ENCODE measurements around the gene GLIPR1L1. TPM values are rescaled to one million over a fixed set of nuclear protein-coding genes. Genes with fewer than 3 reads are reported as not detected.
A peak's percentile ranks its signal among the peaks of the same experiment; 100 is the strongest.

Gene GLIPR1L1
- total RNA-seq, 2 donors from 2014 or later, result not detected

- DNase-seq (no peak), ATAC-seq (no peak)
- Histone ChIP-seq H3K4me3 (no peak overlapping the region), H3K9me3 (no peaks in the 10 kb centered on the region), H3K27ac (no peak overlapping the region), H3K36me3 (replicated peaks in 1 of 2; ENCODE audit: insufficient read depth in 1 of 2, low read depth in 2 of 2) (no peaks in the 10 kb centered on the region), H3K27me3 (no peaks in the 10 kb centered on the region), H3K4me1 (peaks cover 4% of the 10 kb centered on the region)
- WGBS, 2 donors, result 26 to 33% methylated on average over 1 of the region's 1 CpG
- no peak for TF ChIP-seq POLR2A (IDR thresholded peaks at IDR 0.05)
- TF ChIP-seq, protein P1, sequence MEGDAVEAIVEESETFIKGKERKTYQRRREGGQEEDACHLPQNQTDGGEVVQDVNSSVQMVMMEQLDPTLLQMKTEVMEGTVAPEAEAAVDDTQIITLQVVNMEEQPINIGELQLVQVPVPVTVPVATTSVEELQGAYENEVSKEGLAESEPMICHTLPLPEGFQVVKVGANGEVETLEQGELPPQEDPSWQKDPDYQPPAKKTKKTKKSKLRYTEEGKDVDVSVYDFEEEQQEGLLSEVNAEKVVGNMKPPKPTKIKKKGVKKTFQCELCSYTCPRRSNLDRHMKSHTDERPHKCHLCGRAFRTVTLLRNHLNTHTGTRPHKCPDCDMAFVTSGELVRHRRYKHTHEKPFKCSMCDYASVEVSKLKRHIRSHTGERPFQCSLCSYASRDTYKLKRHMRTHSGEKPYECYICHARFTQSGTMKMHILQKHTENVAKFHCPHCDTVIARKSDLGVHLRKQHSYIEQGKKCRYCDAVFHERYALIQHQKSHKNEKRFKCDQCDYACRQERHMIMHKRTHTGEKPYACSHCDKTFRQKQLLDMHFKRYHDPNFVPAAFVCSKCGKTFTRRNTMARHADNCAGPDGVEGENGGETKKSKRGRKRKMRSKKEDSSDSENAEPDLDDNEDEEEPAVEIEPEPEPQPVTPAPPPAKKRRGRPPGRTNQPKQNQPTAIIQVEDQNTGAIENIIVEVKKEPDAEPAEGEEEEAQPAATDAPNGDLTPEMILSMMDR (IDR thresholded peaks at IDR 0.05), result no peak
- intact Hi-C loops (cut with DNase I), result no loop called here
Observed at GRCh38 chr12:75389706-75390105, 55.2 kb downstream of the GLIPR1L1 start.

GRCh38 chr12:75390156-75390898 is 55.9 kb downstream of the GLIPR1L1 start:
- Histone ChIP-seq H3K27me3 (no peaks in the 10 kb centered on the region), H3K4me3 (peak overlapping the region in 1 of 2 donors; percentile 22), H3K9me3 (no peaks in the 10 kb centered on the region), H3K36me3 (replicated peaks in 1 of 2; ENCODE audit: insufficient read depth in 1 of 2, low read depth in 2 of 2) (no peaks in the 10 kb centered on the region), H3K4me1 (peaks cover 4% of the 10 kb centered on the region), H3K27ac (peak overlapping the region; percentile 84 to 92 (median 85))
- TF ChIP-seq, protein P1 (IDR thresholded peaks at IDR 0.05), result no peak
- no peak for TF ChIP-seq POLR2A (IDR thresholded peaks at IDR 0.05)
- DNase-seq (no peak), ATAC-seq (peak; percentile 47)
- 17 to 22% methylated on average over 6 of the region's 6 CpGs for WGBS, 2 donors
- intact Hi-C loops (cut with DNase I), result no loop called here

DNA sequence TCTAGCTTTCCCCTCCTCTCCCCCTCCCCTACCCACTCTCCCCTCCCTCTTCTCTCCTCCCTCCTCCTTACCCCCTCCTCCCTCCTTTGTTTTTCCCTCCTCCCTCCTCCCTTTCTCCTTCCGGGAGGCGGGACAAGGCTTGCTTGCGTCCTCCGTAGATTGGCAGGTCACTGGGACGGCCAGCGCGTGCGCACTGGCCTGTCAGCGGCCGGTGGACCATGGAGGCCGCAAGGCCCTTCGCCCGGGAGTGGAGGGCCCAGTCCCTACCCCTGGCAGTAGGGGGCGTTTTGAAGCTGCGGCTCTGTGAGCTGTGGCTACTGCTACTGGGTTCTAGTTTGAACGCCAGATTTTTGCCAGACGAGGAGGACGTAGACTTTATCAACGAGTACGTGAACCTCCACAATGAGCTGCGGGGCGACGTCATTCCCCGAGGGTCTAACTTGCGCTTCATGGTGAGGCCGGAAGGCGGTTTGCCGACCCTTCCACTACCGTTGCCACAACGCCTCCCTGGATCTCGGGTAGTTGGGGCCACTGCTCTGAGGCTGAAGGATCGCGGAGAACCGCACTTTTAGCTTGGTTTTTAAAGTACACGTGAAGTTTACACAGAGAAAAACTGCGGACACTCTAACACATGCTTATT is 56.5 kb downstream of the GLIPR1L1 start, which contains the start of gene GLIPR1L2:
GLIPR1L2 (plus strand) TSS at position 191 of the 640 bp plus-strand sequence; CDS start at position 219, 28 bp downstream.
- ATAC-seq, result peak; percentile 100

DNA sequence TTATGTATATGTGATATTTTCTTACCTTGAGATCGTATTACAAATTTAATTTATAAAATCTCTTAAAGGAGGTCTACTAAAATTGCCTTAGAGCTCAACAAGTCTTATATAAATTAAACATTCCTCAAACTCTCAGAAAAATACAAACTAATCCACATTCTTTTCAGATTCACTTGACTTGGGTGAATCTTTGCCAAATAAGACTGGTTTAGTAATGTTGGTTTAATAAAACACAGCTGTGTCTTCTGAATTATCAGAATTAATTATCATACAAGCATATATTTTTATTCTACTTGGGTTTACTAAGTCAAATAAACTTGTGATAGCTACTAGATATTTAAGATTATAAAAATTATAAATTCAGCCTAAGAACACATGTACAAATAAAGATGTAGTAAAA is 69.8 kb downstream of the GLIPR1L1 start:
- Histone ChIP-seq H3K36me3 (replicated peaks in 1 of 2; ENCODE audit: insufficient read depth in 1 of 2, low read depth in 2 of 2) (no peaks in the 10 kb centered on the region), H3K4me3 (no peak overlapping the region), H3K27ac (no peak overlapping the region), H3K9me3 (no peaks in the 10 kb centered on the region), H3K4me1 (no peaks in the 10 kb centered on the region), H3K27me3 (no peaks in the 10 kb centered on the region)
- DNase-seq, result no peak
- 53 to 63% methylated on average over 1 of the region's 1 CpG for WGBS, 2 donors
- TF ChIP-seq, protein P1 (IDR thresholded peaks at IDR 0.05), result no peak
- TF ChIP-seq POLR2A (IDR thresholded peaks at IDR 0.05), result no peak
- ATAC-seq, result no peak
- intact Hi-C loops (cut with DNase I), result no loop called here

More for the DNA sequence above, 56.5 kb downstream of the GLIPR1L1 start, which contains the start of gene GLIPR1L2:
- Histone ChIP-seq H3K4me3 (peak within 1 kb of the TSS; percentile 20 to 31), H3K4me1 (peaks cover 4% of the 10 kb centered on the region), H3K9me3 (no peaks in the 10 kb centered on the region), H3K27me3 (no peaks in the 10 kb centered on the region), H3K36me3 (replicated peaks in 1 of 2; ENCODE audit: insufficient read depth in 1 of 2, low read depth in 2 of 2) (no peaks in the 10 kb centered on the region), H3K27ac (peak within 1 kb of the TSS; percentile 84 to 92 (median 85))
- intact Hi-C loops (cut with DNase I), result no loop called here
- peak; percentile 54 to 85 (median 80) for TF ChIP-seq POLR2A (IDR thresholded peaks at IDR 0.05)
- TF ChIP-seq, protein P1 (IDR thresholded peaks at IDR 0.05), result peak; percentile 70 to 95 (median 90)
- peak; percentile 96 to 97 (median 97) for DNase-seq
- WGBS, 2 donors, result 0 to 1% methylated on average over 26 to 36 of the region's 36 CpGs
